Activated gamma-delta T cell (primary cell): ENCODE results near the gene RELN.
"Not testable (repeated sequence)": the region's sequence is repeated elsewhere in the genome, so short reads cannot be mapped to it uniquely, and the experiment has no call there.

ENCODE experiments used
- DNase-seq: peaks from one replicate; lab custom pipeline; 2025; lab: John Stamatoyannopoulos, UW

Gene RELN

GRCh38 chr7:103487419-103487818 is 502.0 kb downstream of the RELN start:
- no peak for DNase-seq

GRCh38 chr7:103486873-103487272 is 502.6 kb downstream of the RELN start:
- not testable (repeated sequence) for DNase-seq

- no peak for DNase-seq
These were observed 508.7 kb downstream of the RELN start for GRCh38 chr7:103480771-103481170.

GRCh38 chr7:103474956-103475355 is 514.5 kb downstream of the RELN start:
- DNase-seq = no peak

GRCh38 chr7:103469095-103469948 is 520.1 kb downstream of the RELN start:
- no peak for DNase-seq

- no peak for DNase-seq
These were observed 522.6 kb downstream of the RELN start for GRCh38 chr7:103466814-103467213.

GRCh38 chr7:103462358-103462757 is 527.1 kb downstream of the RELN start:
- no peak for DNase-seq

- no peak for DNase-seq
These were observed 542.1 kb downstream of the RELN start for GRCh38 chr7:103447073-103447960.

GRCh38 chr7:103446049-103446520 is 543.4 kb downstream of the RELN start, which contains the start of gene SLC26A5:
SLC26A5 (minus strand) TSS chr7:103446207; CDS start chr7:103421514, 24,693 bp downstream.
- no peak for DNase-seq

GRCh38 chr7:103445228-103446048 is 544.0 kb downstream of the RELN start:
- DNase-seq = no peak

GRCh38 chr7:103439661-103440060 is 549.8 kb downstream of the RELN start:
- DNase-seq = no peak

GRCh38 chr7:103437623-103438022 is 551.8 kb downstream of the RELN start:
- no peak for DNase-seq

- DNase-seq = no peak
These were observed 556.7 kb downstream of the RELN start for GRCh38 chr7:103432712-103433111.

GRCh38 chr7:103425177-103425576 is 564.3 kb downstream of the RELN start:
- DNase-seq = no peak

- no peak for DNase-seq
These were observed 565.8 kb downstream of the RELN start for GRCh38 chr7:103423467-103424179.
